NCI-H524 (cell line): Measurements from ENCODE around the gene PXMP4.
A peak's percentile ranks its signal among the peaks of the same experiment; 100 is the strongest.

ENCODE experiments used
- DNase-seq, 2 experiments: peaks; one replicate each; lab custom pipeline; 2025; lab: John Stamatoyannopoulos, UW

The PXMP4 gene

GRCh38 chr20:33669873-33670640 lies 50.1 kb downstream of the PXMP4 start:
- no peak for DNase-seq

GRCh38 chr20:33669224-33669623 lies 50.9 kb downstream of the PXMP4 start:
- DNase-seq: no peak

GRCh38 chr20:33668466-33669155 lies 51.5 kb downstream of the PXMP4 start:
- DNase-seq: no peak

- peak in 1 of 2 experiments; percentile 49 for DNase-seq
Measured at GRCh38 chr20:33667676-33668465, 52.2 kb downstream of the PXMP4 start.

- no peak for DNase-seq
Measured at GRCh38 chr20:33667245-33667675, 52.9 kb downstream of the PXMP4 start.

GRCh38 chr20:33666293-33667244 lies 53.5 kb downstream of the PXMP4 start, which contains the start of gene ACTL10:
TSS of gene ACTL10 (plus strand) at chr20:33666943. CDS start at chr20:33667498, 555 bp downstream.
- DNase-seq: no peak

- DNase-seq: no peak
Measured at GRCh38 chr20:33664762-33665144, 55.4 kb downstream of the PXMP4 start.

GRCh38 chr20:33664085-33664761 lies 55.9 kb downstream of the PXMP4 start:
- peak in 1 of 2 experiments; percentile 59 for DNase-seq

- DNase-seq: peak; percentile 27 to 76
Measured at GRCh38 chr20:33663161-33664084, 56.7 kb downstream of the PXMP4 start.

- no peak for DNase-seq
Measured at GRCh38 chr20:33662172-33662571, 57.9 kb downstream of the PXMP4 start, which contains the start of gene C20orf144. TSS of gene C20orf144 (plus strand) at chr20:33662327. CDS start at chr20:33662346, 19 bp downstream.

GRCh38 chr20:33660685-33661058 lies 59.4 kb downstream of the PXMP4 start:
- DNase-seq: no peak

- DNase-seq: no peak
Measured at GRCh38 chr20:33660035-33660684, 60.0 kb downstream of the PXMP4 start.

- no peak for DNase-seq
Measured at GRCh38 chr20:33659341-33660034, 60.6 kb downstream of the PXMP4 start.

GRCh38 chr20:33658929-33659328 lies 61.2 kb downstream of the PXMP4 start:
- no peak for DNase-seq

- DNase-seq: no peak
Measured at GRCh38 chr20:33658510-33658909, 61.6 kb downstream of the PXMP4 start.

GRCh38 chr20:33657704-33658095 lies 62.4 kb downstream of the PXMP4 start:
- DNase-seq: no peak

GRCh38 chr20:33656783-33657703 lies 63.1 kb downstream of the PXMP4 start:
- no peak for DNase-seq
